ENCODE measurements around the gene TMC4. TPM values are rescaled to one million over a fixed set of nuclear protein-coding genes. Genes with fewer than 3 reads are reported as not detected.

Gene TMC4
- total and polyA plus RNA-seq, 2 experiments from 2014 or later = 2.3 to 7.8 TPM

DNA sequence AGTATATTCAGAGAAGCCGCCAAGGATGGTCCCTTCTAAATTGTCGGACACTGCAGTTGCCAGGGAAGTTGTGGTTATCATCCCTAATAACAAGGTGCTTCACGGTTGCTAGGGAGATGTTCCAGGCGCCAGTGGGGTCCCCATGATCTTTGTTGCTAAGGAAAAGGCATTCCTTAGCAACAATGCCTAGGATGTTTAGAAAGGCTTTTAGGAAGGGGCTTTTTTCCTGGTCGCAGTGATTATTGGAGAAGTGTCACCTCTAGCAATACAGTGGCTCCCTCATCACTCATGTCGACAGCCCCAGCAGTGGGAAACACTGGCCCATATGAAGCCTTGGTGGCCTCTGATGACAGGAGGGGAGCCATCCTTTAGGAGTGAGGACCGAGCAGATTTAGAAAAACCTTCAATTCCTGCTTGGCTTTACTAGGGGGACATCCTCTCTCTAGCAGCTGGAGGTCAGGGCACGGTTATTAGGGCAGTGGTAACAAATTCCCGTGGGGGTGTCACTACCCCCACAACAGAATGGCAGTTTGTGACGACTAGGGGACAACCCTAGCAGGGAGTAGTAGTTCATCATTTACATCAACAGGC lies 6.4 kb upstream of the TMC4 start:
- H3K4me3 Mint-ChIP-seq = no peak overlapping the region
- Histone ChIP-seq H3K27ac (ENCODE audit: low read depth) (no peak overlapping the region), H2AFZ (no peak overlapping the region), H3K4me2 (peak overlapping the region; percentile 65; the same call in 1 of the 2 replicates), H3K9me2 (ENCODE audit: insufficient read depth) (no peaks in the 10 kb centered on the region), H3F3A (replicated peaks; ENCODE audit: low read depth) (peaks cover 7% of the 10 kb centered on the region), H3K4me3 (no peak overlapping the region), H3K4me1 (ENCODE audit: insufficient read depth) (no peaks in the 10 kb centered on the region; the same call in 1 of the 2 replicates), H3K27me3 (ENCODE audit: insufficient read depth) (no peaks in the 10 kb centered on the region), H3K79me2 (replicated peaks; ENCODE audit: insufficient read depth) (no peaks in the 10 kb centered on the region), H3K36me3 (ENCODE audit: insufficient read depth) (peaks cover 9% of the 10 kb centered on the region; the same call in 1 of the 2 replicates), H4K20me1 (replicated peaks; ENCODE audit: insufficient read depth) (peaks cover 13% of the 10 kb centered on the region)
- H3K4me1 Mint-ChIP-seq = peaks cover 14% of the 10 kb centered on the region
- H3K27ac Mint-ChIP-seq = peak overlapping the region; percentile 74; the same call in 1 of the 2 replicates
- TF ChIP-seq, protein P1, sequence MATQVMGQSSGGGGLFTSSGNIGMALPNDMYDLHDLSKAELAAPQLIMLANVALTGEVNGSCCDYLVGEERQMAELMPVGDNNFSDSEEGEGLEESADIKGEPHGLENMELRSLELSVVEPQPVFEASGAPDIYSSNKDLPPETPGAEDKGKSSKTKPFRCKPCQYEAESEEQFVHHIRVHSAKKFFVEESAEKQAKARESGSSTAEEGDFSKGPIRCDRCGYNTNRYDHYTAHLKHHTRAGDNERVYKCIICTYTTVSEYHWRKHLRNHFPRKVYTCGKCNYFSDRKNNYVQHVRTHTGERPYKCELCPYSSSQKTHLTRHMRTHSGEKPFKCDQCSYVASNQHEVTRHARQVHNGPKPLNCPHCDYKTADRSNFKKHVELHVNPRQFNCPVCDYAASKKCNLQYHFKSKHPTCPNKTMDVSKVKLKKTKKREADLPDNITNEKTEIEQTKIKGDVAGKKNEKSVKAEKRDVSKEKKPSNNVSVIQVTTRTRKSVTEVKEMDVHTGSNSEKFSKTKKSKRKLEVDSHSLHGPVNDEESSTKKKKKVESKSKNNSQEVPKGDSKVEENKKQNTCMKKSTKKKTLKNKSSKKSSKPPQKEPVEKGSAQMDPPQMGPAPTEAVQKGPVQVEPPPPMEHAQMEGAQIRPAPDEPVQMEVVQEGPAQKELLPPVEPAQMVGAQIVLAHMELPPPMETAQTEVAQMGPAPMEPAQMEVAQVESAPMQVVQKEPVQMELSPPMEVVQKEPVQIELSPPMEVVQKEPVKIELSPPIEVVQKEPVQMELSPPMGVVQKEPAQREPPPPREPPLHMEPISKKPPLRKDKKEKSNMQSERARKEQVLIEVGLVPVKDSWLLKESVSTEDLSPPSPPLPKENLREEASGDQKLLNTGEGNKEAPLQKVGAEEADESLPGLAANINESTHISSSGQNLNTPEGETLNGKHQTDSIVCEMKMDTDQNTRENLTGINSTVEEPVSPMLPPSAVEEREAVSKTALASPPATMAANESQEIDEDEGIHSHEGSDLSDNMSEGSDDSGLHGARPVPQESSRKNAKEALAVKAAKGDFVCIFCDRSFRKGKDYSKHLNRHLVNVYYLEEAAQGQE (IDR thresholded peaks at IDR 0.05; ENCODE audit: unreplicated experiment) = no peak
- no peak for TF ChIP-seq EZH2phosphoT487 (IDR thresholded peaks at IDR 0.05; ENCODE audit: unreplicated experiment)
- no peak for TF ChIP-seq ZNF331 (CRISPR knock-in tag; IDR thresholded peaks at IDR 0.05; ENCODE audit: low read depth)
- TF ChIP-seq, protein P2, sequence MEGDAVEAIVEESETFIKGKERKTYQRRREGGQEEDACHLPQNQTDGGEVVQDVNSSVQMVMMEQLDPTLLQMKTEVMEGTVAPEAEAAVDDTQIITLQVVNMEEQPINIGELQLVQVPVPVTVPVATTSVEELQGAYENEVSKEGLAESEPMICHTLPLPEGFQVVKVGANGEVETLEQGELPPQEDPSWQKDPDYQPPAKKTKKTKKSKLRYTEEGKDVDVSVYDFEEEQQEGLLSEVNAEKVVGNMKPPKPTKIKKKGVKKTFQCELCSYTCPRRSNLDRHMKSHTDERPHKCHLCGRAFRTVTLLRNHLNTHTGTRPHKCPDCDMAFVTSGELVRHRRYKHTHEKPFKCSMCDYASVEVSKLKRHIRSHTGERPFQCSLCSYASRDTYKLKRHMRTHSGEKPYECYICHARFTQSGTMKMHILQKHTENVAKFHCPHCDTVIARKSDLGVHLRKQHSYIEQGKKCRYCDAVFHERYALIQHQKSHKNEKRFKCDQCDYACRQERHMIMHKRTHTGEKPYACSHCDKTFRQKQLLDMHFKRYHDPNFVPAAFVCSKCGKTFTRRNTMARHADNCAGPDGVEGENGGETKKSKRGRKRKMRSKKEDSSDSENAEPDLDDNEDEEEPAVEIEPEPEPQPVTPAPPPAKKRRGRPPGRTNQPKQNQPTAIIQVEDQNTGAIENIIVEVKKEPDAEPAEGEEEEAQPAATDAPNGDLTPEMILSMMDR (conservative IDR thresholded peaks at IDR 0.05; ENCODE audit: low read depth in 2 of 2) = no peak
- TF ChIP-seq NANOG (IDR thresholded peaks at IDR 0.05; ENCODE audit: borderline replicate concordance) = no peak
- TF ChIP-seq POLR2AphosphoS5 (IDR thresholded peaks at IDR 0.05; ENCODE audit: low read depth) = no peak
- no peak for TF ChIP-seq JUNB (IDR thresholded peaks at IDR 0.05; ENCODE audit: unreplicated experiment)
- TF ChIP-seq CREB1 (CRISPR knock-in tag; IDR thresholded peaks at IDR 0.05; ENCODE audit: low read depth) = no peak
- TF ChIP-seq, protein P3, sequence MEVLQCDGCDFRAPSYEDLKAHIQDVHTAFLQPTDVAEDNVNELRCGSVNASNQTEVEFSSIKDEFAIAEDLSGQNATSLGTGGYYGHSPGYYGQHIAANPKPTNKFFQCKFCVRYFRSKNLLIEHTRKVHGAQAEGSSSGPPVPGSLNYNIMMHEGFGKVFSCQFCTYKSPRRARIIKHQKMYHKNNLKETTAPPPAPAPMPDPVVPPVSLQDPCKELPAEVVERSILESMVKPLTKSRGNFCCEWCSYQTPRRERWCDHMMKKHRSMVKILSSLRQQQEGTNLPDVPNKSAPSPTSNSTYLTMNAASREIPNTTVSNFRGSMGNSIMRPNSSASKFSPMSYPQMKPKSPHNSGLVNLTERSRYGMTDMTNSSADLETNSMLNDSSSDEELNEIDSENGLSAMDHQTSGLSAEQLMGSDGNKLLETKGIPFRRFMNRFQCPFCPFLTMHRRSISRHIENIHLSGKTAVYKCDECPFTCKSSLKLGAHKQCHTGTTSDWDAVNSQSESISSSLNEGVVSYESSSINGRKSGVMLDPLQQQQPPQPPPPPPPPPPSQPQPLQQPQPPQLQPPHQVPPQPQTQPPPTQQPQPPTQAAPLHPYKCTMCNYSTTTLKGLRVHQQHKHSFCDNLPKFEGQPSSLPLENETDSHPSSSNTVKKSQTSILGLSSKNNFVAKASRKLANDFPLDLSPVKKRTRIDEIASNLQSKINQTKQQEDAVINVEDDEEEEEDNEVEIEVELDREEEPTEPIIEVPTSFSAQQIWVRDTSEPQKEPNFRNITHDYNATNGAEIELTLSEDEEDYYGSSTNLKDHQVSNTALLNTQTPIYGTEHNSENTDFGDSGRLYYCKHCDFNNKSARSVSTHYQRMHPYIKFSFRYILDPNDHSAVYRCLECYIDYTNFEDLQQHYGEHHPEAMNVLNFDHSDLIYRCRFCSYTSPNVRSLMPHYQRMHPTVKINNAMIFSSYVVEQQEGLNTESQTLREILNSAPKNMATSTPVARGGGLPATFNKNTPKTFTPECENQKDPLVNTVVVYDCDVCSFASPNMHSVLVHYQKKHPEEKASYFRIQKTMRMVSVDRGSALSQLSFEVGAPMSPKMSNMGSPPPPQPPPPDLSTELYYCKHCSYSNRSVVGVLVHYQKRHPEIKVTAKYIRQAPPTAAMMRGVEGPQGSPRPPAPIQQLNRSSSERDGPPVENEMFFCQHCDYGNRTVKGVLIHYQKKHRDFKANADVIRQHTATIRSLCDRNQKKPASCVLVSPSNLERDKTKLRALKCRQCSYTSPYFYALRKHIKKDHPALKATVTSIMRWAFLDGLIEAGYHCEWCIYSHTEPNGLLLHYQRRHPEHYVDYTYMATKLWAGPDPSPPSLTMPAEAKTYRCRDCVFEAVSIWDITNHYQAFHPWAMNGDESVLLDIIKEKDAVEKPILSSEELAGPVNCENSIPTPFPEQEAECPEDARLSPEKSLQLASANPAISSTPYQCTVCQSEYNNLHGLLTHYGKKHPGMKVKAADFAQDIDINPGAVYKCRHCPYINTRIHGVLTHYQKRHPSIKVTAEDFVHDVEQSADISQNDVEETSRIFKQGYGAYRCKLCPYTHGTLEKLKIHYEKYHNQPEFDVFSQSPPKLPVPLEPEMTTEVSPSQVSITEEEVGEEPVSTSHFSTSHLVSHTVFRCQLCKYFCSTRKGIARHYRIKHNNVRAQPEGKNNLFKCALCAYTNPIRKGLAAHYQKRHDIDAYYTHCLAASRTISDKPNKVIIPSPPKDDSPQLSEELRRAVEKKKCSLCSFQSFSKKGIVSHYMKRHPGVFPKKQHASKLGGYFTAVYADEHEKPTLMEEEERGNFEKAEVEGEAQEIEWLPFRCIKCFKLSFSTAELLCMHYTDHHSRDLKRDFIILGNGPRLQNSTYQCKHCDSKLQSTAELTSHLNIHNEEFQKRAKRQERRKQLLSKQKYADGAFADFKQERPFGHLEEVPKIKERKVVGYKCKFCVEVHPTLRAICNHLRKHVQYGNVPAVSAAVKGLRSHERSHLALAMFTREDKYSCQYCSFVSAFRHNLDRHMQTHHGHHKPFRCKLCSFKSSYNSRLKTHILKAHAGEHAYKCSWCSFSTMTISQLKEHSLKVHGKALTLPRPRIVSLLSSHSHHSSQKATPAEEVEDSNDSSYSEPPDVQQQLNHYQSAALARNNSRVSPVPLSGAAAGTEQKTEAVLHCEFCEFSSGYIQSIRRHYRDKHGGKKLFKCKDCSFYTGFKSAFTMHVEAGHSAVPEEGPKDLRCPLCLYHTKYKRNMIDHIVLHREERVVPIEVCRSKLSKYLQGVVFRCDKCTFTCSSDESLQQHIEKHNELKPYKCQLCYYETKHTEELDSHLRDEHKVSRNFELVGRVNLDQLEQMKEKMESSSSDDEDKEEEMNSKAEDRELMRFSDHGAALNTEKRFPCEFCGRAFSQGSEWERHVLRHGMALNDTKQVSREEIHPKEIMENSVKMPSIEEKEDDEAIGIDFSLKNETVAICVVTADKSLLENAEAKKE (CRISPR knock-in tag; IDR thresholded peaks at IDR 0.05) = no peak
- TF ChIP-seq, protein P4, sequence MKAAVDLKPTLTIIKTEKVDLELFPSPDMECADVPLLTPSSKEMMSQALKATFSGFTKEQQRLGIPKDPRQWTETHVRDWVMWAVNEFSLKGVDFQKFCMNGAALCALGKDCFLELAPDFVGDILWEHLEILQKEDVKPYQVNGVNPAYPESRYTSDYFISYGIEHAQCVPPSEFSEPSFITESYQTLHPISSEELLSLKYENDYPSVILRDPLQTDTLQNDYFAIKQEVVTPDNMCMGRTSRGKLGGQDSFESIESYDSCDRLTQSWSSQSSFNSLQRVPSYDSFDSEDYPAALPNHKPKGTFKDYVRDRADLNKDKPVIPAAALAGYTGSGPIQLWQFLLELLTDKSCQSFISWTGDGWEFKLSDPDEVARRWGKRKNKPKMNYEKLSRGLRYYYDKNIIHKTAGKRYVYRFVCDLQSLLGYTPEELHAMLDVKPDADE (IDR thresholded peaks at IDR 0.05) = no peak
- no peak for TF ChIP-seq ZNF114 (CRISPR knock-in tag; IDR thresholded peaks at IDR 0.05)
- no peak for TF ChIP-seq STAT1 (IDR thresholded peaks at IDR 0.05; ENCODE audit: unreplicated experiment)
- no peak for TF ChIP-seq EZH2 (IDR thresholded peaks at IDR 0.05; ENCODE audit: low read depth, unreplicated experiment)
- peaks cover 36% of the 10 kb centered on the region for H3K36me3 Mint-ChIP-seq (ENCODE audit: low read depth)
- ATAC-seq (no peak), DNase-seq (ENCODE audit: low spot score) (no peak)
- H3K9me3 Mint-ChIP-seq = no peaks in the 10 kb centered on the region; the same call in 2 of the 3 replicates
- peaks cover 23% of the 10 kb centered on the region for H3K27me3 Mint-ChIP-seq (ENCODE audit: insufficient read depth, low read depth, poor library complexity)
